Keratinocyte (primary cell): ENCODE results near the gene DHX35.

Source experiments
- CTCF ChIP-seq, 3 experiments: IDR thresholded peaks in 1 of 3; conservative IDR thresholded peaks in 1 of 3; optimal IDR thresholded peaks in 1 of 3; 2 replicates in 2 of 3; 3 replicates in 1 of 3; pipeline versions ENCODE3 to v1.5.1; 2011; ENCODE audit warnings: low read length in 3 of 3, mild to moderate bottlenecking in 3 of 3, moderate library complexity in 2 of 3, control low read depth in 1 of 3, inconsistent platforms in 1 of 3; ENCODE audit not compliant: insufficient read depth in 2 of 3; ENCODE audit errors: extremely low read depth in 1 of 3
- EZH2 ChIP-seq: IDR thresholded peaks from one replicate; pipeline ENCODE4 v1.6.1; 2012; ENCODE audit warnings: inconsistent platforms, mild to moderate bottlenecking, low read length, moderate library complexity

GRCh38 chr20:39066471-39067242, 104.5 kb downstream of the DHX35 start:
- no peak for TF ChIP-seq CTCF (optimal IDR thresholded peaks at IDR 0.05 in 1 of 3, IDR thresholded peaks at IDR 0.05 in 1 of 3, conservative IDR thresholded peaks at IDR 0.05 in 1 of 3; ENCODE audit: extremely low read depth in 1 of 3, insufficient read depth in 2 of 3, low read length in 3 of 3)
- no peak for TF ChIP-seq EZH2
